ENCODE results near the gene PCDHGA8. TPM values are rescaled to one million over a fixed set of nuclear protein-coding genes. Genes with fewer than 3 reads are reported as not detected.

PCDHGA8 gene
- total and polyA plus RNA-seq, 11 donors, result 0.76 to 14.6 (median 8.1) TPM

GRCh38 chr5:141439411-141440141 lies 47.1 kb downstream of the PCDHGA8 start:
- peak in 2 of 4 donors; percentile 66 to 67 for ATAC-seq
- no peak overlapping the region for H3K4me3 ChIP-seq
- peaks cover 0 to 12% (median 0%) of the 10 kb centered on the region in 12 donors for H3K4me1 ChIP-seq
- WGBS, 4 donors, result 65 to 71% (median 66%) methylated on average over 10 of the region's 10 CpGs
- no peaks in the 10 kb centered on the region for H3K27me3 ChIP-seq
- intact Hi-C loops (cut with DNase I), result no loop called here
- peak in 1 of 5 donors; percentile 37 for DNase-seq
- TF ChIP-seq CTCF (IDR thresholded peaks at IDR 0.05), result no peak
- TF ChIP-seq POLR2A (IDR thresholded peaks at IDR 0.05), result no peak
- H3K36me3 ChIP-seq, result no peaks in the 10 kb centered on the region
- H3K27ac ChIP-seq, result no peak overlapping the region
- peaks cover 0 to 97% (median 19%) of the 10 kb centered on the region in 12 donors for H3K9me3 ChIP-seq

- H3K36me3 ChIP-seq, result peaks cover 0 to 4% (median 0%) of the 10 kb centered on the region in 9 donors
- ATAC-seq (no peak), DNase-seq (no peak)
- no peaks in the 10 kb centered on the region for H3K27me3 ChIP-seq
- H3K9me3 ChIP-seq, result peaks cover 0 to 97% (median 19%) of the 10 kb centered on the region in 12 donors
- H3K27ac ChIP-seq, result no peak overlapping the region
- H3K4me1 ChIP-seq, result peaks cover 0 to 12% (median 0%) of the 10 kb centered on the region in 12 donors
- 95 to 98% (median 97%) methylated on average over 9 of the region's 9 CpGs for WGBS, 4 donors
- intact Hi-C loops (cut with DNase I), result no loop called here
- TF ChIP-seq POLR2A (IDR thresholded peaks at IDR 0.05), result no peak
- TF ChIP-seq CTCF (IDR thresholded peaks at IDR 0.05), result no peak
- H3K4me3 ChIP-seq, result no peak overlapping the region
Observed at GRCh38 chr5:141440341-141440740, 47.9 kb downstream of the PCDHGA8 start.

- Histone ChIP-seq H3K36me3 (peaks cover 0 to 4% (median 0%) of the 10 kb centered on the region in 9 donors), H3K9me3 (peaks cover 0 to 97% (median 18%) of the 10 kb centered on the region in 12 donors), H3K27ac (no peak overlapping the region), H3K4me3 (no peak overlapping the region), H3K4me1 (peaks cover 0 to 12% (median 0%) of the 10 kb centered on the region in 12 donors), H3K27me3 (no peaks in the 10 kb centered on the region)
- peak in 3 of 5 donors; percentile 41 to 71 (median 68) for DNase-seq
- peak; percentile 53 to 93 (median 84) for ATAC-seq
- intact Hi-C loops (cut with DNase I), result no loop called here
- TF ChIP-seq POLR2A (IDR thresholded peaks at IDR 0.05), result no peak
- TF ChIP-seq CTCF (IDR thresholded peaks at IDR 0.05), result no peak
- 49 to 66% (median 54%) methylated on average over 41 to 50 of the region's 50 CpGs for WGBS, 4 donors
Observed at GRCh38 chr5:141441571-141442170, 49.2 kb downstream of the PCDHGA8 start.

Other genes with a start within 250 kb of the PCDHGA8 start
Only the 30 nearest of the 37 such genes appear.
- 1 to 10 TPM in 4 of 9 donors, under 1 TPM in 5; 0.62 to 1.6 (median 0.99) TPM for gene PCDHB9, start 205.5 kb upstream of the PCDHGA8 start, total RNA-seq
- under 1 TPM; 0.30 to 0.35 TPM for gene PCDHB9, start 205.5 kb upstream of the PCDHGA8 start, polyA plus RNA-seq
- 1 to 10 TPM in 4 of 9 donors, under 1 TPM in 5; 0.35 to 1.4 (median 0.91) TPM for gene PCDHB10, start 200.3 kb upstream of the PCDHGA8 start, total RNA-seq
- gene PCDHB10, start 200.3 kb upstream of the PCDHGA8 start, polyA plus RNA-seq, result under 1 TPM; 0.28 to 0.34 TPM
- gene PCDHB11, start 193.0 kb upstream of the PCDHGA8 start, total RNA-seq, result 1 to 10 TPM in 7 of 9 donors, under 1 TPM in 2; 0.61 to 2.8 (median 1.4) TPM
- gene PCDHB11, start 193.0 kb upstream of the PCDHGA8 start, polyA plus RNA-seq, result under 1 TPM; 0.23 to 0.28 TPM
- gene PCDHB12, start 183.9 kb upstream of the PCDHGA8 start, total RNA-seq, result 1 to 10 TPM in 5 of 9 donors, under 1 TPM in 4; 0.37 to 2.4 (median 1.2) TPM
- under 1 TPM; 0.27 to 0.58 TPM for gene PCDHB12, start 183.9 kb upstream of the PCDHGA8 start, polyA plus RNA-seq
- 1 to 10 TPM; 2.5 to 5.9 (median 3.6) TPM for gene PCDHB13, start 178.7 kb upstream of the PCDHGA8 start, total RNA-seq
- gene PCDHB13, start 178.7 kb upstream of the PCDHGA8 start, polyA plus RNA-seq, result 1 to 10 TPM in 1 of 2 donors, under 1 TPM in 1; 0.99 to 1.5 TPM
- gene PCDHB14, start 169.3 kb upstream of the PCDHGA8 start, total RNA-seq, result 1 to 10 TPM; 2.6 to 6.1 (median 4.3) TPM
- 1 to 10 TPM in 1 of 2 donors, under 1 TPM in 1; 0.91 to 1.7 TPM for gene PCDHB14, start 169.3 kb upstream of the PCDHGA8 start, polyA plus RNA-seq
- 1 to 10 TPM; 3.7 to 7.5 (median 4.5) TPM for gene PCDHB15, start 147.2 kb upstream of the PCDHGA8 start, total RNA-seq
- 1 to 10 TPM; 1.6 to 2.8 TPM for gene PCDHB15, start 147.2 kb upstream of the PCDHGA8 start, polyA plus RNA-seq
- not detected for gene SLC25A2, start 88.6 kb upstream of the PCDHGA8 start, total RNA-seq
- gene SLC25A2, start 88.6 kb upstream of the PCDHGA8 start, polyA plus RNA-seq, result not detected
- gene TAF7, start 71.8 kb upstream of the PCDHGA8 start, total RNA-seq, result 100 to 1,000 TPM in 4 of 9 donors, 10 to 100 TPM in 5; 73.9 to 107 (median 99.9) TPM
- gene TAF7, start 71.8 kb upstream of the PCDHGA8 start, polyA plus RNA-seq, result 100 to 1,000 TPM in 1 of 2 donors, 10 to 100 TPM in 1; 47.2 to 159 TPM
- 1 to 10 TPM; 2.1 to 4.9 (median 3.5) TPM for gene PCDHGA1, start 62.1 kb upstream of the PCDHGA8 start, total RNA-seq
- gene PCDHGA1, start 62.1 kb upstream of the PCDHGA8 start, polyA plus RNA-seq, result 1 to 10 TPM; 1.3 to 1.4 TPM
- 10 to 100 TPM in 6 of 9 donors, 1 to 10 TPM in 3; 5.8 to 15.1 (median 10.7) TPM for gene PCDHGA2, start 53.9 kb upstream of the PCDHGA8 start, total RNA-seq
- gene PCDHGA2, start 53.9 kb upstream of the PCDHGA8 start, polyA plus RNA-seq, result 1 to 10 TPM; 2.7 to 3.6 TPM
- 10 to 100 TPM in 8 of 9 donors, 1 to 10 TPM in 1; 7.6 to 27.2 (median 14.7) TPM for gene PCDHGA3, start 48.8 kb upstream of the PCDHGA8 start, total RNA-seq
- gene PCDHGA3, start 48.8 kb upstream of the PCDHGA8 start, polyA plus RNA-seq, result 1 to 10 TPM; 3.5 to 5.9 TPM
- gene PCDHGB1, start 42.5 kb upstream of the PCDHGA8 start, total RNA-seq, result 10 to 100 TPM in 4 of 9 donors, 1 to 10 TPM in 5; 4.4 to 11.9 (median 8.6) TPM
- gene PCDHGB1, start 42.5 kb upstream of the PCDHGA8 start, polyA plus RNA-seq, result 1 to 10 TPM in 1 of 2 donors, under 1 TPM in 1; 0.85 to 5.9 TPM
- gene PCDHGA4, start 37.6 kb upstream of the PCDHGA8 start, total RNA-seq, result 10 to 100 TPM in 5 of 9 donors, 1 to 10 TPM in 4; 5.1 to 13.7 (median 11.0) TPM
- gene PCDHGA4, start 37.6 kb upstream of the PCDHGA8 start, polyA plus RNA-seq, result 1 to 10 TPM; 2.5 to 5.1 TPM
- gene PCDHGB2, start 32.6 kb upstream of the PCDHGA8 start, total RNA-seq, result 10 to 100 TPM in 5 of 9 donors, 1 to 10 TPM in 4; 4.4 to 13.8 (median 10.4) TPM
- gene PCDHGB2, start 32.6 kb upstream of the PCDHGA8 start, polyA plus RNA-seq, result 1 to 10 TPM; 2.1 to 3.9 TPM
- gene PCDHGA5, start 28.5 kb upstream of the PCDHGA8 start, total RNA-seq, result 1 to 10 TPM; 2.9 to 9.6 (median 7.2) TPM
- gene PCDHGA5, start 28.5 kb upstream of the PCDHGA8 start, polyA plus RNA-seq, result 1 to 10 TPM; 1.5 to 4.4 TPM
- 10 to 100 TPM in 4 of 9 donors, 1 to 10 TPM in 5; 4.0 to 14.9 (median 9.8) TPM for gene PCDHGB3, start 22.4 kb upstream of the PCDHGA8 start, total RNA-seq
- gene PCDHGB3, start 22.4 kb upstream of the PCDHGA8 start, polyA plus RNA-seq, result 1 to 10 TPM; 1.7 to 5.4 TPM
- 10 to 100 TPM in 1 of 9 donors, 1 to 10 TPM in 8; 3.6 to 10.3 (median 7.7) TPM for gene PCDHGA6, start 18.7 kb upstream of the PCDHGA8 start, total RNA-seq
- 1 to 10 TPM; 2.2 to 6.7 TPM for gene PCDHGA6, start 18.7 kb upstream of the PCDHGA8 start, polyA plus RNA-seq
- 10 to 100 TPM in 2 of 9 donors, 1 to 10 TPM in 7; 4.4 to 14.1 (median 7.6) TPM for gene PCDHGA7, start 9.9 kb upstream of the PCDHGA8 start, total RNA-seq
- 1 to 10 TPM; 1.4 to 5.1 TPM for gene PCDHGA7, start 9.9 kb upstream of the PCDHGA8 start, polyA plus RNA-seq
- 10 to 100 TPM in 2 of 9 donors, 1 to 10 TPM in 7; 4.5 to 11.9 (median 7.3) TPM for gene PCDHGB4, start 4.9 kb upstream of the PCDHGA8 start, total RNA-seq
- 1 to 10 TPM; 2.0 to 3.8 TPM for gene PCDHGB4, start 4.9 kb upstream of the PCDHGA8 start, polyA plus RNA-seq
- 10 to 100 TPM in 3 of 9 donors, 1 to 10 TPM in 6; 5.9 to 15.5 (median 9.9) TPM for gene PCDHGB5, start 5.3 kb downstream of the PCDHGA8 start, total RNA-seq
- 1 to 10 TPM; 4.4 to 5.1 TPM for gene PCDHGB5, start 5.3 kb downstream of the PCDHGA8 start, polyA plus RNA-seq
- gene PCDHGA9, start 10.1 kb downstream of the PCDHGA8 start, total RNA-seq, result 1 to 10 TPM; 2.3 to 9.6 (median 5.3) TPM
- gene PCDHGA9, start 10.1 kb downstream of the PCDHGA8 start, polyA plus RNA-seq, result 1 to 10 TPM; 1.3 to 5.5 TPM
- gene PCDHGB6, start 15.4 kb downstream of the PCDHGA8 start, total RNA-seq, result 10 to 100 TPM in 1 of 9 donors, 1 to 10 TPM in 8; 4.1 to 10.4 (median 6.5) TPM
- 1 to 10 TPM; 2.3 to 4.5 TPM for gene PCDHGB6, start 15.4 kb downstream of the PCDHGA8 start, polyA plus RNA-seq
- 10 to 100 TPM in 1 of 9 donors, 1 to 10 TPM in 8; 3.3 to 11.3 (median 6.1) TPM for gene PCDHGA10, start 20.4 kb downstream of the PCDHGA8 start, total RNA-seq
- gene PCDHGA10, start 20.4 kb downstream of the PCDHGA8 start, polyA plus RNA-seq, result 1 to 10 TPM; 1.1 to 3.1 TPM
- 10 to 100 TPM in 5 of 9 donors, 1 to 10 TPM in 4; 5.1 to 15.0 (median 11.1) TPM for gene PCDHGB7, start 25.0 kb downstream of the PCDHGA8 start, total RNA-seq
- 1 to 10 TPM; 3.3 to 4.8 TPM for gene PCDHGB7, start 25.0 kb downstream of the PCDHGA8 start, polyA plus RNA-seq
- gene PCDHGA11, start 28.4 kb downstream of the PCDHGA8 start, total RNA-seq, result 1 to 10 TPM; 2.8 to 9.0 (median 5.3) TPM
- 1 to 10 TPM; 1.8 to 5.0 TPM for gene PCDHGA11, start 28.4 kb downstream of the PCDHGA8 start, polyA plus RNA-seq
- gene PCDHGA12, start 37.9 kb downstream of the PCDHGA8 start, total RNA-seq, result 10 to 100 TPM in 1 of 9 donors, 1 to 10 TPM in 8; 3.2 to 15.5 (median 7.3) TPM
- 1 to 10 TPM; 3.2 to 5.0 TPM for gene PCDHGA12, start 37.9 kb downstream of the PCDHGA8 start, polyA plus RNA-seq
- gene PCDHGC3, start 83.3 kb downstream of the PCDHGA8 start, total RNA-seq, result 10 to 100 TPM; 12.3 to 32.5 (median 18.4) TPM
- gene PCDHGC3, start 83.3 kb downstream of the PCDHGA8 start, polyA plus RNA-seq, result 10 to 100 TPM; 23.3 to 34.8 TPM
- 10 to 100 TPM in 1 of 9 donors, 1 to 10 TPM in 8; 1.7 to 10.4 (median 2.9) TPM for gene PCDHGC4, start 92.4 kb downstream of the PCDHGA8 start, total RNA-seq
- gene PCDHGC4, start 92.4 kb downstream of the PCDHGA8 start, polyA plus RNA-seq, result 1 to 10 TPM in 1 of 2 donors, under 1 TPM in 1; 0.39 to 4.2 TPM
- gene PCDHGC5, start 96.4 kb downstream of the PCDHGA8 start, total RNA-seq, result 1 to 10 TPM; 1.5 to 5.4 (median 3.0) TPM
- 1 to 10 TPM in 1 of 2 donors, under 1 TPM in 1; 0.72 to 5.4 TPM for gene PCDHGC5, start 96.4 kb downstream of the PCDHGA8 start, polyA plus RNA-seq

Measured in heart left ventricle (tissue), 16 donors.